ENCODE results near the gene BCAS1.

DNA sequence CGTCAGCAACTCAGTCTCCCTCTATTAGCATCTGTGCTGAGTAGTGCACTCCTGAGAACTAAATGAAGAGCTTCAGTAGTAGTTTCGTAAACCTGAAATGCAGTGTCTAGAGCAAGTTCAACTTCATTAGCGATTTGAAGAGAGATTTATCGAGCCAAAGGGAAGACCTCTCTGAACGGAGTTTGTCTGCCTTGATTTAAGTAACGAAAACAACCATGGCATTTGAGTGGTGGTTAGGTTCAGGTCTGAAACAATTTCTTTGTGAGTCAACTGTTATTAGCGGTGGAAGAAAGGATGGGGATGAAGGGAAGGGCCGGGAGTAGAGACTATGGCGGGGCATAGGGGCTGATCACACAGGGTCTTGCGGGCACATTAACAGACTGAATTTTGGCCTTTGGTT lies 150.5 kb downstream of the BCAS1 start:
- TF ChIP-seq, protein P1, sequence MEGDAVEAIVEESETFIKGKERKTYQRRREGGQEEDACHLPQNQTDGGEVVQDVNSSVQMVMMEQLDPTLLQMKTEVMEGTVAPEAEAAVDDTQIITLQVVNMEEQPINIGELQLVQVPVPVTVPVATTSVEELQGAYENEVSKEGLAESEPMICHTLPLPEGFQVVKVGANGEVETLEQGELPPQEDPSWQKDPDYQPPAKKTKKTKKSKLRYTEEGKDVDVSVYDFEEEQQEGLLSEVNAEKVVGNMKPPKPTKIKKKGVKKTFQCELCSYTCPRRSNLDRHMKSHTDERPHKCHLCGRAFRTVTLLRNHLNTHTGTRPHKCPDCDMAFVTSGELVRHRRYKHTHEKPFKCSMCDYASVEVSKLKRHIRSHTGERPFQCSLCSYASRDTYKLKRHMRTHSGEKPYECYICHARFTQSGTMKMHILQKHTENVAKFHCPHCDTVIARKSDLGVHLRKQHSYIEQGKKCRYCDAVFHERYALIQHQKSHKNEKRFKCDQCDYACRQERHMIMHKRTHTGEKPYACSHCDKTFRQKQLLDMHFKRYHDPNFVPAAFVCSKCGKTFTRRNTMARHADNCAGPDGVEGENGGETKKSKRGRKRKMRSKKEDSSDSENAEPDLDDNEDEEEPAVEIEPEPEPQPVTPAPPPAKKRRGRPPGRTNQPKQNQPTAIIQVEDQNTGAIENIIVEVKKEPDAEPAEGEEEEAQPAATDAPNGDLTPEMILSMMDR (IDR thresholded peaks at IDR 0.05), result no peak
- TF ChIP-seq POLR2A (IDR thresholded peaks at IDR 0.05) (no peak), EP300 (IDR thresholded peaks at IDR 0.05) (no peak)
